Loucy (cell line): ENCODE results near the gene WDCP.

Experiments used
- EZH2phosphoT487 ChIP-seq: fragments of 200-600 bp; IDR thresholded peaks from 2 replicates; pipeline ENCODE4 v1.6.1; 2018; ENCODE audit warnings: antibody characterized with exemption, mild to moderate bottlenecking, moderate library complexity, borderline replicate concordance
- TF ChIP-seq, protein P1 (sequence below): fragments of 200-600 bp; sonication (generic); conservative IDR thresholded peaks from 2 replicates; pipeline ENCODE4 v1.5.1; 2014; ENCODE audit warnings: mild to moderate bottlenecking, antibody characterized with exemption, low read length

GRCh38 chr2:24076849-24077534 lies 29.8 kb upstream of the WDCP start:
- TF ChIP-seq, protein P1, sequence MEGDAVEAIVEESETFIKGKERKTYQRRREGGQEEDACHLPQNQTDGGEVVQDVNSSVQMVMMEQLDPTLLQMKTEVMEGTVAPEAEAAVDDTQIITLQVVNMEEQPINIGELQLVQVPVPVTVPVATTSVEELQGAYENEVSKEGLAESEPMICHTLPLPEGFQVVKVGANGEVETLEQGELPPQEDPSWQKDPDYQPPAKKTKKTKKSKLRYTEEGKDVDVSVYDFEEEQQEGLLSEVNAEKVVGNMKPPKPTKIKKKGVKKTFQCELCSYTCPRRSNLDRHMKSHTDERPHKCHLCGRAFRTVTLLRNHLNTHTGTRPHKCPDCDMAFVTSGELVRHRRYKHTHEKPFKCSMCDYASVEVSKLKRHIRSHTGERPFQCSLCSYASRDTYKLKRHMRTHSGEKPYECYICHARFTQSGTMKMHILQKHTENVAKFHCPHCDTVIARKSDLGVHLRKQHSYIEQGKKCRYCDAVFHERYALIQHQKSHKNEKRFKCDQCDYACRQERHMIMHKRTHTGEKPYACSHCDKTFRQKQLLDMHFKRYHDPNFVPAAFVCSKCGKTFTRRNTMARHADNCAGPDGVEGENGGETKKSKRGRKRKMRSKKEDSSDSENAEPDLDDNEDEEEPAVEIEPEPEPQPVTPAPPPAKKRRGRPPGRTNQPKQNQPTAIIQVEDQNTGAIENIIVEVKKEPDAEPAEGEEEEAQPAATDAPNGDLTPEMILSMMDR: no peak
- no peak for TF ChIP-seq EZH2phosphoT487
